GM21447 (cell line): Measurements from ENCODE around the gene CADM4.
"Not testable (repeated sequence)": the region's sequence is repeated elsewhere in the genome, so short reads cannot be mapped to it uniquely, and the experiment has no call there.

Experiments
- ATAC-seq: cut with Tn5 transposase; IDR thresholded peaks from one replicate; pipeline ENCODE4 v1.9.1; 2021; ENCODE audit not compliant: unreplicated experiment

The CADM4 gene

GRCh38 chr19:43664018-43664417 lies 24.4 kb upstream of the CADM4 start:
- ATAC-seq, result no peak

- ATAC-seq, result no peak
Measured at GRCh38 chr19:43662487-43662886, 22.8 kb upstream of the CADM4 start.

GRCh38 chr19:43660971-43661360 lies 21.3 kb upstream of the CADM4 start:
- no peak for ATAC-seq

- ATAC-seq, result no peak
Measured at GRCh38 chr19:43660301-43660970, 20.8 kb upstream of the CADM4 start.

GRCh38 chr19:43658494-43658893 lies 18.8 kb upstream of the CADM4 start:
- no peak for ATAC-seq

- no peak for ATAC-seq
Measured at GRCh38 chr19:43658001-43658400, 18.4 kb upstream of the CADM4 start.

- no peak for ATAC-seq
Measured at GRCh38 chr19:43656436-43656835, 16.8 kb upstream of the CADM4 start.

- no peak for ATAC-seq
Measured at GRCh38 chr19:43652546-43652874, 12.9 kb upstream of the CADM4 start.

- ATAC-seq, result no peak
Measured at GRCh38 chr19:43651758-43652545, 12.3 kb upstream of the CADM4 start.

- not testable (repeated sequence) for ATAC-seq
Measured at GRCh38 chr19:43650276-43650675, 10.6 kb upstream of the CADM4 start.

- no peak for ATAC-seq
Measured at GRCh38 chr19:43649514-43649913, 9.9 kb upstream of the CADM4 start.

GRCh38 chr19:43648633-43649032 lies 9.0 kb upstream of the CADM4 start:
- no peak for ATAC-seq

GRCh38 chr19:43644181-43644580 lies 4.5 kb upstream of the CADM4 start:
- ATAC-seq, result no peak

GRCh38 chr19:43643326-43643725 lies 3.7 kb upstream of the CADM4 start:
- no peak for ATAC-seq

GRCh38 chr19:43642531-43642930 lies 2.9 kb upstream of the CADM4 start:
- ATAC-seq, result no peak

- no peak for ATAC-seq
Measured at GRCh38 chr19:43641333-43641732, 1.7 kb upstream of the CADM4 start.

- no peak for ATAC-seq
Measured at GRCh38 chr19:43640424-43640757, 741 bp upstream of the CADM4 start.

- no peak for ATAC-seq
Measured at GRCh38 chr19:43638995-43639518, 593 bp downstream of the CADM4 start.

- no peak for ATAC-seq
Measured at GRCh38 chr19:43638214-43638994, 1.2 kb downstream of the CADM4 start.

- ATAC-seq, result no peak
Measured at GRCh38 chr19:43636121-43636683, 3.4 kb downstream of the CADM4 start.

- ATAC-seq, result not testable (repeated sequence)
Measured at GRCh38 chr19:43635561-43635940, 4.1 kb downstream of the CADM4 start.
